AG09309 (cell line): Measurements from ENCODE around the gene ADGRV1.
"Not testable (repeated sequence)": the region's sequence is repeated elsewhere in the genome, so short reads cannot be mapped to it uniquely, and the experiment has no call there.

Experiments used
- DNase-seq: peaks from one replicate; pipeline ENCODE4 v3.0.0-alpha.2; 2010; ENCODE audit warnings: low read depth
- H3K4me3 ChIP-seq: 2 replicates; pipeline ENCODE4 v1.5.1; 2011; ENCODE audit warnings: mild to moderate bottlenecking, low read depth, low read length, moderate library complexity; ENCODE audit not compliant: control insufficient read depth
- TF ChIP-seq, protein P1 (sequence below): IDR thresholded peaks from 2 replicates; pipeline ENCODE4 v1.5.1; 2011; ENCODE audit warnings: mild to moderate bottlenecking, low read depth, low read length, inconsistent platforms; ENCODE audit not compliant: insufficient read depth, control insufficient read depth; ENCODE audit errors: missing control alignments

Gene ADGRV1

DNA sequence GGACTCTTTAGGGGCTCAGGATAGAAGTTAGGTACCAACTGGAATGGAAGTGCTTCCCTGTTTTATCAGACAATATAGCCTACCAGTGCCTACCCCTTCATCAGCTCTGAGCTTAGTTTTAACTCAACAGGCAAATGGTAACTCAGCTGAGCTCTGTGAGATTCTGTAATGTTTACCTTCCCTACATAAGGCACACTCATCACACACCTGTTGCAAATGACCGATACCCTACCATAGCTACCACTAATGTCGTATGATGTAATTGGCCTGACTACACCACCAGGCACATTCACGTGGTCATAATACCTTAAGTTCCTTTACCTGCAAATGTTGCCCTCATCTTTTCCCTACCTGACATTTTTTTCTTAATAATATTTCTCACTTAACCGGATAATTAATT lies 254.8 kb downstream of the ADGRV1 start:
- H3K4me3 ChIP-seq: no peak overlapping the region
- TF ChIP-seq, protein P1, sequence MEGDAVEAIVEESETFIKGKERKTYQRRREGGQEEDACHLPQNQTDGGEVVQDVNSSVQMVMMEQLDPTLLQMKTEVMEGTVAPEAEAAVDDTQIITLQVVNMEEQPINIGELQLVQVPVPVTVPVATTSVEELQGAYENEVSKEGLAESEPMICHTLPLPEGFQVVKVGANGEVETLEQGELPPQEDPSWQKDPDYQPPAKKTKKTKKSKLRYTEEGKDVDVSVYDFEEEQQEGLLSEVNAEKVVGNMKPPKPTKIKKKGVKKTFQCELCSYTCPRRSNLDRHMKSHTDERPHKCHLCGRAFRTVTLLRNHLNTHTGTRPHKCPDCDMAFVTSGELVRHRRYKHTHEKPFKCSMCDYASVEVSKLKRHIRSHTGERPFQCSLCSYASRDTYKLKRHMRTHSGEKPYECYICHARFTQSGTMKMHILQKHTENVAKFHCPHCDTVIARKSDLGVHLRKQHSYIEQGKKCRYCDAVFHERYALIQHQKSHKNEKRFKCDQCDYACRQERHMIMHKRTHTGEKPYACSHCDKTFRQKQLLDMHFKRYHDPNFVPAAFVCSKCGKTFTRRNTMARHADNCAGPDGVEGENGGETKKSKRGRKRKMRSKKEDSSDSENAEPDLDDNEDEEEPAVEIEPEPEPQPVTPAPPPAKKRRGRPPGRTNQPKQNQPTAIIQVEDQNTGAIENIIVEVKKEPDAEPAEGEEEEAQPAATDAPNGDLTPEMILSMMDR: no peak
- no peak for DNase-seq

DNA sequence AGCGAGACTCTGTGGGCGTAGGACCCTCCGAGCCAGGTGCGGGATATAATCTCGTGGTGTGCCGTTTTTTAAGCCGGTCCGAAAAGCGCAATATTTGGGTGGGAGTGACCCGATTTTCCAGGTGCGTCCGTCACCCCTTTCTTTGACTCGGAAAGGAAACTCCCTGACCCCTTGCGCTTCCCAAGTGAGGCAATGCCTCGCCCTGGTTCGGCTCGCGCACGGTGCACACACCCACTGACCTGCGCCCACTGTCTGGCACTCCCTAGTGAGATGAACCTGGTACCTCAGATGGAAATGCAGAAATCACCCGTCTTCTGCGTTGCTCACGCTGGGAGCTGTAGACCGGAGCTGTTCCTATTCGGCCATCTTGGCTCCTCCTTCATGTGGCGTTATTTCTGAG lies 263.5 kb downstream of the ADGRV1 start:
- H3K4me3 ChIP-seq, DNase-seq: not testable (repeated sequence)

DNA sequence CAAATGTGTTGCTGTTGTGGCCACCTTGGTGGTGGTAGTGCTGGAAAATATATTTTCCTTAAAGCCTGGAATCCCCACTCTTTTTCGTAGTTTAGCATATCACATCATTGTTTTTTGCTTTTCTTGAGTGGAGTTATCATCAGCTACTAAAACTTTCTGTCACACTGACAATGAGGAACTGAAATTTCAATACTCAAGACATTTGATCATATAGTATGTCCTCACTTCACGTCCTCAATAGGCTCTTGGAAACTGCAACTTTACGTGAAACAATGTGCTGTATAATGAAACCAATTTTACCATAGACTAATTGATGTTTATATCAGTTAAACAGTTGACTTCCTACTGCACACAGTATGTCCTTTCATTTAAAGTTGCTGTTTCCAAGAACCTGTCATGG lies 265.8 kb downstream of the ADGRV1 start:
- TF ChIP-seq, protein P1: no peak
- DNase-seq: no peak
- H3K4me3 ChIP-seq: no peak overlapping the region

DNA sequence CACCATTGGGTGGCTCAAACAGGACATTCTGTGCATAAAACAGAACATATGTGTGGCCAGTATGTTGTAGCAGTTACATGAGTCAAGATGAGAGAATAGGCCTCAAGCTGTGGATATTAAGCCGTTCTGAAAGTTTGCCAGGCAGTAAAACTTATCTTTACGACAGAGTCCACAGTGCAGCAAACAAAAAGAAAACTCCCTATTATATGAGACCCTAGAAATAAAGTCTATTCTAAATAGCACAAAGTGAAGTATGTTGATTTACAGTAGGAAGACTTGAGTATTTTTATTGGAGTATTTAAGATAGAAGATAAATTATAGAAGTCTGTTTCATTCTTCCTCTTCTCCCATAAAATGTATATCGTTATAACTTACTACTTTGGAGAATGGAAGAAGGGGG lies 271.5 kb downstream of the ADGRV1 start:
- DNase-seq: no peak
- TF ChIP-seq, protein P1: no peak
- H3K4me3 ChIP-seq: no peak overlapping the region

DNA sequence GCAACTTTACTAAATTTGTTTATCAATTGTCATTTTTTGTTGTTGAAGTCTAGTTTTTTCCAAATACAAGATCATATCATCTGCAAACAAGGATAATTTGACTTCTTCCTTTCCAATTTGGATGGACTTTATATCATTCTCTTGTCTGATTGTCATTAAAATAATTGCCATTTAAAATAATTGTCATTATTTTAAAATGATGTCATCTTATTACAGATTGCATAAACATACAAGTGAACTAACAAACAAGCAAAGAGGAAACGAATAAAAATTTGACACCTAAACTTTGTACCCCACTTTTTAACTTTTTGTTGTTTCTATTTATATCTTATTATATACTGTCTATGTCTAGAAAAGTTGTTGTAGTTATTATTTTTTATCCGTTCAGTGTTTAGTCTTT lies 275.2 kb downstream of the ADGRV1 start:
- TF ChIP-seq, protein P1: no peak
- no peak overlapping the region for H3K4me3 ChIP-seq
- no peak for DNase-seq

DNA sequence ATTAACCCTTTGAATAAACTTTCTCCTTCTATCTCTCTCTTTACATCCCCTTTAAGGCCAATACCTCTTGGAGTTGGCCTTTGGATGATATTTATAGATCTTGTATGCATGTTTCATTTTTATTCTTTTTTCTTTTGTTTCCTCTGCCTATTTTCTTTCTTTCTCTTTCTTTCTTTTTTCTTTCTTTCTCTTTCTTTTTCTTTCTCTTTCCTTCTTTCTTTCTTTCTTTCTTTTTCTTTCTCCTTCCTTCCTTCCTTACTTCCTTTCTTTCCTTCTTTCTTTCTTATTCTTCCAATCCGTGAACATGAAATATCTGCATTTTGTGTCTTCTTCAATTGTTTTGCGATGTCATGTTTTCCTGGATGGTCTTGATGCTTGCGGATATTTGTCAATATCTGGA lies 276.1 kb downstream of the ADGRV1 start:
- no peak for DNase-seq
- H3K4me3 ChIP-seq: no peak overlapping the region
- TF ChIP-seq, protein P1: no peak

DNA sequence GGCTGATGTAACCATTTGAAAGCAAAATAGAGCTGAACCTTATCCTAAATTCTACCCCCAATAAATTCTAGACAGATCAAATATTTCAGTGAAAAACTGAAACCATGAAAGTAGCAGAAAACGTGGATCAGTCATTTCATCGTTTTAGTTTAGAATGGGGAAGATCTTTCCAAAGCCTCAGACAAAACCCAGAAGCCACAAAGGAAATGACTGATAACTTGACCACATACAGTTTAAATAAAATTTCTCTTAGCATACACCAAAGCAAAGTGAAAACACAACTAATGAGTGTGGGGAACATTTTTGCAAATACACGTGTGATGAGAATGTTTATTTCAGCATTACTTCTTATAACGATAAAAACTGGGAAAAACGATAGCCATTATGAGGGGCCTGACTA lies 284.8 kb downstream of the ADGRV1 start:
- no peak for DNase-seq
- TF ChIP-seq, protein P1: no peak
- no peak overlapping the region for H3K4me3 ChIP-seq
